Stimulated activated CD4-positive, alpha-beta T cell treated with anti-CD3 and anti-CD28 coated beads, Interleukin-12 subunit alpha, Interleukin-12 subunit beta, amount 100 ng/mL, for 4 hours (primary cell): ENCODE results near the gene PRPF19.

Experiments used
- DNase-seq: peaks from one replicate; pipeline ENCODE4 v3.0.0-alpha.2; 2020

The PRPF19 gene

DNA sequence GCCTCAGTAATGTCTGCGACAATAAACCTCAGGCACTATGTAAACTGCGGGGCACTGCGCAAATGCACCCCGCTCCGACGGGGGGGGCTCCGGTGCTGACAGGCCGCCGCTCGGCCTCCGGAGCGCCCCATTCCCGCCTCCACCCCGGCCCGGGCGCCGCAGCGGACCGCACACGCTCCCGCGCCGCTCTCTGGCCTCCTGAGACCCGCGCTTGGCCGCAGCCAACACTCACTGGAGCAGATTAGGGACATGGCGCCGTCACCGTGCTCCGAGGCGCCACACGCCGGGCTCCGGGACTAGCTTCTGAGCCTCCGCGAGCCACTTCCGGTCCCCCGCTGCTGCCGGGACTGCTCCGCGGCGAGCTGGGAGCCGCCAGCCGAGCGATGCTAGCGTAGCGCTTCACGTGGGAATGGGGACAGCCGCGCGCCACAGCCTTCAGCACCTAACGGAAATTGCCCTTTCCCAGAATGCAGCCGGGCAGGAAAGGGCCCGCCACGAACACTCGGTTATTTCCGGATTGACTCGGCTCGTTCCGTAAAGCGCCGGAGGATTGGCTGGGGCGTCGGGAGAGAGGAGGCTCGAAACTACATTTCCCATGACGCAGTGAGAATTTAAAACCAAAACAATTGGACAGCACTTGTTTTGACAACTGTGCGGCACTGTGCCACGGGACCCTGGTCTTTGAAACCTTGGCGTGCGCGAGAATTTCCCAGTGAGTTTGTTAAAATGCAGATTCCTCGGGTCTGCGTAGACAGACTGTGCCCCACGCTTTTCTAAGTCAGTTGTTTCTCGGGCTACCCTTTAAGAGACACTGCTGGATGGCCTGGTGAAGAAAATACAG is at the start of gene PRPF19:
TSS of gene PRPF19 (minus strand) at position 454 of the 841 bp plus-strand sequence. CDS start at position 251, 203 bp downstream.
- DNase-seq, result peak; percentile 98

DNA sequence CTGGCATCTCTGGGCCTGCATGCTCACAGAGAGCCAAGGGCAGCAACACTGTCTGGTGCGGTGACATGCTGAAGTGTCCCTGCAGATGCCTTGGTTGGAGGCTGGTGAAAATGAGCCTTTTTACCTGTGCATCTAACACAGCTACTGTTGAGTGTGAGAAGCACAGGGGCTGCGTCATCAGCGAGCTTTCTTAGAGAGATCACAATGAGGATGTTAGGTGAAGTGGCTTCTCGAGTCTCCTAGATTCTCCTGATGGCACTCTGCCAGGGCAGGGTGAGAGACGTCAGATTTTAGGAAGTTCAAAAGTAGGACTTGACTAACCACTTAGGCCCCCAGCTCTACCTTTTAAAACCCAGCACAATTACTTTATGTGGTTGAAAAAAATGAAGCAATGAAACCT is 49.2 kb upstream of the PRPF19 start:
- DNase-seq, result no peak

DNA sequence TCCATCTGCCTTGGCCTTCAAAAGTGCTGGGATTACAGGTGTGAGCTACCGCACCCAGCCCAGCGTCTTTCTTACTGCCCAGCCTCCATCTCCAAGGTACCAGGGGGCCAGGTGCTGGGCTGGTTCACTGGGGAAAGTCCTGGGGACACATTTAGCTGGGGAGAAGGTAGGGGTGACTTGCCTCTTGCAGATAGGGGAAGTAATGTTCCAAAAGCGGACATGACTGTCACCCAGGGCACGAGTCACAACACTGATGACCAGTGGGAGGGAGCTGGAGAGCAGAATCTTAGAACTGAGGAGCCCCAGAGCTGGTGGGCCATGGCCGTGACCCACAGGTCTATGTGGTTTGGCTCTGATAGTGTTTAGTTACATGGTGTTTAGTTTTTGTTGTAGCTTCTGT is 48.0 kb upstream of the PRPF19 start:
- DNase-seq, result no peak

DNA sequence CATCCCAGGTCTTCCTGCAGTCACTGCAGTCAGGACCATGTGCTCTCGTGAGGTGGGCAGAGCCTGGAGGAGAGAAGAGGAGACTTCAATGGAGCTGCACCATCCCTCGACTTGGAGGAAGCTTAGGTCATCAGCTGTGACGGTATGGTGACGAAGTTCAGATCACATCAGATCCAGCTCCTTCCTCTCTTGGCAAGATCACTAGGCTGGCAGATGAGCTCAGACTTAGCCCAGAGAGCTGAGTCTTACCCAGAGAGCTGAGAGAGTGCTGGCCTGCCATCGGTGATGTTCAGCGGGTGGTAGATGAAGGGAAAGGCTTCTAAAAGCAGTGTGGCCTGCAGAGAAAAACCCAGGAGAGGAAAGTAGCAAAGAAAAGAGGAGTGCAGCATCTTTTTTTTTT is 47.4 kb upstream of the PRPF19 start:
- DNase-seq, result no peak

DNA sequence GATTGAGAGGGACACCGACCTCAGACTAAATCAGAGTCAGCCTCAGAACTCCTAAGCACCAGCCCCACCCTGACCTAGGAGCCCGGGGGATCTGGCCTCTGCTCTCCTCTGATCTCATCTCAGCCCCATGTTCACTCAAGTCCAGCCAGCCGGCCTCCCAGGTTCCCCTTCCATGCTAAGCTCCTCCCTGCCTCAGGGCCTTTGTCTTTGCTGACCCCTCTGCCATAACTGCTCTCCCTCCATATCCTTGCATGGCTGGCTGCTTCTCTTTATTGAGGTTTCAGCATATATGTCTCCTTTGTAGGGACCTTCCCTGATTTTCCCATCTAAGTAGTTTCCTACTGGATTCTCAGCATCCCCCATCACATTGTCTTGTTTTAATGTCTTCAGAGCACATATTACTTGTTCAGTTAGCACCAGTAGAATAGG is 46.4 kb upstream of the PRPF19 start:
- DNase-seq, result no peak

DNA sequence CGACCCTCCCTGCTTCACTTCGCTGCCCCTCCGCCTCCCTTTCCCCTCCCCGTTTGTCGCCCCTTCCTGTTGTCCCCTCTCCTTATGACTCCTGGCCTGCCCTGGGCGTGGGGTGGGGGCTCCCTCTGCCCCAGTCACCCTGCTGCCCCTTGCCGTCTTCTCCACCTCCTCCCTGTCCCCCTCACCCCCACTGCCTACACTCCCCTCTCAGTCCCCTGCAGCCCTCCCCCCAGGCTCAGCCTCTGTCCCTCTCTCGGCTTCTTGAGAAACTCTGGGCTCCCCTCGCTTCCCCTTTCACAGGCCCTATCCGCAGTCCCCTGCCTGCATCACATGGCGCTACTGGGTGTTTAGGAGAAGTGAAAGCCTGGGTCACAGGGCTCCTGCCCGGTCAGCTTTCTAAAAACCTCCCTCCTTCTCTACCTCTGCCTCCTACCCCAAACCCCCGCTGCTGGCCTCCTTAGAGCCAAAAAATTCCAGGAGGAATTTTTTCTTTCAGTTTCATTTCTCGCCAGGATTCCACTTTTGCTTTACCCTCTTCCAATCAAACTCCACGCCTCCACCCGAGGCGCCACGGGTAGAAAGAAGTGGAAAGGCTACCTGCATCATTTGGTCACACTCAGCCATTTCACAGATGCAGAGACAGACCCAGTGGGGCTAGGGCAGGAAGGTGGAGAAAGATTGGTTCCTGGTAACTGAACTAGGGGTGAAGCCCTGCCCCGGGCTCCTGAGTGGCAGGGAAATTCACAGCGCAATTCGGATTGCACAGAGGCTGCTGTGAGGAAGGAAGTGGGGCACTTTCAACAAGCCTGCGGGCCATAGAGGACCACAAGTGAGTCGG is 45.7 kb upstream of the PRPF19 start, which contains the start of gene SLC15A3:
TSS of gene SLC15A3 (minus strand) at position 273 of the 838 bp plus-strand sequence. CDS start 625 bp downstream, outside the sequence.
- peak; percentile 16 for DNase-seq

DNA sequence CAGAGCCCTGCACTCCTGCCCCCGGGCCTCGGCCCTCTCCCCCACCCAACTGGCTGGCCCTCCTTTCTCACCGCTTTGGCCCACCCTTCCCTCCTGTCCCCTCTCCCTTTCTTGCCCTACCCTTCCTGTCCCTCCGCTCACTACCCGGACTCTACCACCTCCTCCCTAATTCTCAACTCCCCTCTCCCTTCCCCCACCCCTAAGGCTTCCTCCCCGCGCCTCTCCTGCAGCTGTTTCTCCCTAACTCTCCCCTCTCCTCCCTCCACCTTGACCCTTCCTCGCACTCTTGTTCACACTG is 45.2 kb upstream of the PRPF19 start:
- no peak for DNase-seq

DNA sequence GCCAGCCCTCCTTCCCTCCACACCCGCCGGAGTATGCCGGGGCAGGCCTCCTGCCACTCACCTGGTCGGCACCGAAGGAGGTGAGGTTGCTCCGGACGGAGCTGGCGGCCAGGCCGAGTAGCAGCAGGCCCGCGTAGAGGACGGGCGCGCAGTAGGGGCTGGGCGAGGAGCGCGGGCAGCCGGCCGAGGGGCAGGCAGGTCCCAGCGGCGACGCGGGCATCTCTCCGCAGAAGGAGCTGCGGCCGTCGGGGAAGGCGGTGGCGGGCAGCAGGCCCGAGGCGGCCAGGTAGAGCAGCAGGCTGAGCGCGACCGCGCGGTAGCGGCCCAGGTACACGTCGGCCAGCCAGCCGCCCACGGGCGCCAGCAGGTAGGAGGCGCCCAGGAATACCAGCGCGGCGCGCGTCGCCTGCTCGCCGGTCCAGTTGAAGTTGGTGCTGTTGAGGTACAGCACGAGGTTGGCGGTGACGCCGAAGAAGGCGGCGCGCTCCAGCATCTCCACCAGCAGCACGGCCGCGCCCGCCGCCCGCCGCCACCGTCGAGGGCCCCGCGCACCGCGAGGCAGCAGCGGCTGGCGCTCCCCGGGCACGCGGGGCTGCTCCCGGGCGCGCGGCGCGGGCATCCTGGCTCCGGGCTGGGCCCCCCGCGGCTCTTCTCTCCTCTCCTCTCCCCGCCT is 44.7 kb upstream of the PRPF19 start:
- DNase-seq, result peak; percentile 31

DNA sequence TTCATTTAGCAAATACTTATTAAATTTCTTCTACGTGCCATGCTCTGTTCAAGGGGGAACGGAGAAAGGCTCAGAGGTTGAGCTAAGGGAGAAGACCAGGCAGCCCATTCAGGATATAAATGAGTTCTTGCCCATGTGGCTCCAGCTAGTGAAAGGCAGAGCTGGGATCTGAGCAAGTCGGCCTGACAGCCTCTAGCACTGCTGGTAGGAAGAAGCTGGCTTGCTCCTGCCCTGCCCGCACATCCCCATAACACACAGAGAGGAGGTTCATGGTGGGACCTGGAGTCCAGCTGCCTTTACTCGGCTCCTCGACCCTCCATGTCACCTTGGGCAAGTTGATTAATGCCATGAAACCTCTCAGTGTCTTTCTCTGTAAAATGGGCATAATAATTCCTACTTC is 43.6 kb upstream of the PRPF19 start:
- DNase-seq, result no peak

DNA sequence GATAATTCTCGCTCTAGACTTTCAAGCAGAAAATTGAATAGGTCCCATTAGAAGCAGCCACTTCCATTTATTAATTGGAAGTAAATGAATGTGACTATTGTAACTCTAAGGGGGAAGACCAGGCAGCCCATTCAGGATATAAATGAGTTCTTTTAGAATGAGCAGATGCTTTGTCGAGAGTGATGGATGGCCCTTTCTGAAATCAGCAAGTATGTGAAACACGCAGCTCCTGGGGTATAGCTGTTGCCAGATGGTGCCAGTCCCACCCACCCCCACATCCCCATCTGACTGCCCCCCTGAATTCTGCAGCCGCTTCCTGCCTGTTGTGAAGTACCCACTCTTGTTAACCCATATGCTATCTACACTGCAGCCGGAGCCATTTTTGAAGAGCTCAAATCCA is 41.9 kb upstream of the PRPF19 start:
- no peak for DNase-seq

DNA sequence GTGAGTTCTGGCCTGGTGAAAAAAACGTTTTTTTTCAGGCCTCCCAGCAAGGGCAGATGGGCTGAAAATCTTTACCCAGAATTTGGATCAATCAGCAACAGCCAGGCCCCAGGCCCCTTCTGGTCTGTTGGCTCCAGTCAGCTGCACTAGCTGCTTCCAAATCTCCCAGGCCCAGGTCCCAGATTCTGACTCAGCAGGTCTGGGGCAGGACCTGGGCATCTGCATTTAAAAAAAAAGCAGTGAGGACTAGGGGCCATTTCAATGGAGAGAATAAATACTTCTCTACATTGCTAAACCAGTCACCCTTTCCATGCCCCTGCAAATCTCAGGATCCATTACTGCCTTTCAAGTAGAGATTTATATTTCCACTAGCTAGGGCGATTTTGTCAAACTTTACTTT is 41.3 kb upstream of the PRPF19 start:
- DNase-seq, result no peak

DNA sequence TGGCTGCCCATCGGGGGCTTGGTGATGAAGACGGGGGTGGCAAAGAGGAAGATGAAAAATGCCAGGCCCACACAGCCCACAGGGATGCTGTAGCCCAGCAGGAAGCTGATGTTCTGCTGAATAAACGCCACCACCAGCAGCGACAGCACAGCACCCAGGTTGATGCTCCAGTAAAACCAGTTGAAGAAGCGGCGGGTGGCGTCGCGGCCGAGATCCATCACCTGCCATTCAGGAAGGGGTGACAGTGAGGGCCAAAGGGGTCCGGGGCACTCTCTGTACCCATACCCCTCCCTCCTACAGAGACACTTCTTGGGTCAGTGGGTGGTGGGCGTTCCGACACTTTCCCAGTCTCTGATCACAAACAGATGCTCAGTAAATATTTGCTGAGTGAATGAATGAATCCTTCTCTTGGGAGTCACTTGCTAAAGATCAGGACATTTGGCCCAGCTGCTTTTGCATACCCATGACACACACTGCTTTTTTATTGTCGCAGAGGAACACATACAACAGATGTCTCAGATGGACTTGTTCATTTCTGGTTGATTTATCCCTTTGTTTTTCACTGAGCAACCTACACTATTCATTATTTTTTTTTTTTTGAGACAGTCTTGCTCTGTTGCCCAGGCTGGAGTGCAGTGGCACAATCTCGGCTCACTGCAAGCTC is 40.3 kb upstream of the PRPF19 start:
- DNase-seq, result no peak

DNA sequence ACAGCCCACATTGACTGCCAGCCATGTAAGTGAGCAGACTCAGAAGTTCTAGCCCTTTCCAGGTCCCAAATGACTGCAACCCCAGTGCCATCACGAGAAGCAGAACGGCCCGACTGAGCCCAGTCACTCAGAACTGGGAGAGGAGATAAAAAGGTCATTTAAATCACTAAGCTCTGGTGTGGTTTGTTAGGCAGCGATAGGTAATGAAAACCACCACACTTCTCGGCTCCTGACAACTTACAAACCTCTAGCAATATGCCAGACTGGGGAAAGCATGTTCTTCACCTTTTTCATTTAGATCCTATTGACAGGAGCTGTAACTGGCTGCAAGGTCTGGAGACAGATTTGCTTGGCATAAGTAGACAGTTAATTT is 38.9 kb upstream of the PRPF19 start:
- DNase-seq, result no peak

DNA sequence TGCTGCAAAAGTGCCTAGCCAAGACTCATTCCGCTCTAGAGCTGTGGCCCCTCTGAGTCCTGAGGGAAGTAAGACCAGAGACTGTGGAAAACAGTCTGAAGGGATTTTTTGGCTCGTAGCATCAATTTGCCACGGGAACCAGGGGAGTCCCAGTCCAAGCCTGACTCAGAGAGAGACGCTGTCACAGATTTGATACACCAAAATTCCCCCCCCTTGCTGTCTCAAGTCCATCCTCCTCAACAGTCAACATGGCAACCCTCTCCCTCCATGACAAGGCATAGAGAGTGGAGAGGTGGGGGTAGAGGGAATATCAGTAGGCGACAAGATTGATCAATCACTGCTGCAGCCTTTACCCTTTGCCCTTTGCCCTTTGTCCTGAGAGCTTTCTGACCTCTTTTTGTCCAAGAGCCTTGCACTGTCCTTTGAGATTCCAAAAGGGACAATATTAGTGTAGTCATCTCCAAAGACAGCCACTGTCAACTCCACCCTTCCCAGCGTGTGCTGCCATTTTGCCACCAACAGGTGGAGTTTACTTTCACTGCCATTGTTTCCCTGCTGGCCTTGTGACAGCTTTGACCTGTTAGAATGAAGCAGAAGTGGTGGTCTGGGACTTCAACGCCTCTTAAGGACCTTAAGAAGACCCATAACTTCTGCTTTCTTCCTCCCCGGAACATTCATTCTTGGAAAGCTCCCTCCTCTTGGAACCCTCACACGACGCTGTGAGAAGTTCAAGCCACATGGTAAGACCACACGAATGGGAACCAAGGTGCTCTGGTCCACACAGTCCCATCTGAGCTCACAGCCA is 38.3 kb upstream of the PRPF19 start:
- DNase-seq, result no peak

DNA sequence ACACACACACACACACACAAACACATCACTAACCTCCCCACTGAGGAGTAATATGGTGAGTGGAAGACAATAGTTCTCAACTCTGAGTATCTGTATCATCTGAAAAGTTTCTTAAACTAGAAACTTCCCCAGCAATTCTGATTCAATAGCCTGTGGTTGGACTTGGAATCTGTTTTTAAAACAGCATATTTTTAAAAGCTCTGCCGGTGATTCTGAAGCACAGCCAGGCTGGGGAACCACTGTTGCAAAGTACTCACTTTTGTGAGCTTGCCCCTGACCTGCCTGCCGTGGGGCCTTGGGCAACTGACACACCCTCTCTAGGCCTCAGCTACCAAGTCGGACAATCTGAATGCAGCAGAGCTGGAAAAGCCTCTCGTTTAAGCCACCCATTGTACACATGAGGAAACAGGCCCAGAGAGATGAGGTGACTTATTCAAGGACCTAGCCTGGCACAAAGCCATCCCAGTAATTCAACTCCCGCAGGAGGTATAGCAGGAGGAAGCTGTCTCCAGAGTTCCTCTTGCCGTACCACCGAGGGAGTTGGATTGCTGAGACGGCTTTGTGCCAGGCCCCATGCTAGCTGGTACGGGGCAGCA is 36.7 kb upstream of the PRPF19 start:
- no peak for DNase-seq

DNA sequence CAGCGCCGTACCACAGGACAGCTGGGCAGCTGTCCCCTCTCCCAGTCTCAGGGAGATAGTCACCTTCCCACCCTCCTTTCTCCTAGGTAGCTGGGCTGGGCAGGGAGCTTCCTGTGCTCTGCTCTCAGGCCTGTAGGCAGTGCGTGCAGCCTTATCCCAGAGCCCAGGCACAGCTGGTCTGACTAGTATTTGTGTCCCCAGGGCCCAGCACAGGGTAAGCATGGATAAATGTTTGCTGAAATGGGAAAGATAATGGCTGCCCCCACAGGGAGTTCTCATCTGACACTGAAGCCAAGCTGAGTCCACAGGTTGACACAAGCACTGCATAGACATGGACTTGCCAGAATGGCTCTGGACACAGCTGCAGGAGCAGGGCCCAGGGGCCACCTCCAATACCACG is 35.8 kb upstream of the PRPF19 start:
- DNase-seq, result no peak

DNA sequence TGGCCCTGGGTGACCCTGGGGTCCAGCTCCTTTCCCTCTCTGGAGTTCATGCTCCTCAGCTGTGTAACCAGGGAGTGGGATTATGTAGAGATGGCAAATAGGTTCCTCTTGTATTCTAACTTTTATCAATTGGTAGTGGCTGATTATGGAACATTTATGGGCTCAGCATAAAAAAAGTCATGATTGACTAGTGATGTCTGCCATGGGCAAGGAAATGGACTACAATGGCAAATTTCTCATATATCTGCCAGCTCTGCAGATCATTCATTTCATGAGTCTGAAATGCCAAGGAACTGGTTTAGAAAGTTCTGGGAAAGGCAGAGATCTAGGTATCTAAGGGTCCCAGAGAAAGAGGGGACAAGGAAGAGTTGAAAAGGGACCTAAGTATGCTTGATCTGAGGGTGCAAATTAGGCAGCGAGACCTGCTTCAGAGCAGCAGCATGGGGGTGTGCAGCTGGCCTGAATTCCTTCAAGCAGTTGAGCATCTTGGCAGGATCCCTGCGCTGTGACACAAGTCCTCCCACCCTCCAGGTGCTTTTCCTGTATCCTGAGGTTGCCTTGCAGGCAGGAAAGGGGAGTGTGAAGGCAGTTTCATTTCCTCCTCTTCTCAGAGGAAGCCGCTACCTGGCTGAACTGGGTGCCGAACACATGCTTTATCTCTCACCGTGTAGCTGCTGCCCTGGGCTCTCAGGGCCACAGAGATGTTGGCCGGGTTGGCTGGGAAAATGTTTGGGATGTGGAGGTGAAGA is 35.2 kb upstream of the PRPF19 start:
- DNase-seq, result no peak

DNA sequence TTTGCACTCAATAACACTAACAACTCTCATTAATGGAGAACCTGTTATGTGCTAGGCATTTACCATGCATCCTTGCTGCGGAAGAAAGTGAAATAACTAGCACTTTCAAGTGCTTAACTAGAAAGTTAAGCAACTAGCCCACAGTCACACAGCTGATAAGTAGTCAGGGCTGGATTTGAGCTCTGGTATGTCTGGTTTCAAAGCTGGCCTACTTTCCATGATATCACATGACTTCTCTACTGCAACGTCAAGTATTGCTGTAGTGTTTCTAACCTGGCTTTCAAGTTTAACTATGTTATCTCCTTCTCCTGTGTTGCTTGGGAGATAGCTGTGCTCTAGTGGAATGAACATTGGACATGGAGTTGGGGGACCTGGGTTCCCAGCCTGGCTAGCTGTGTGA is 33.5 kb upstream of the PRPF19 start:
- no peak for DNase-seq

DNA sequence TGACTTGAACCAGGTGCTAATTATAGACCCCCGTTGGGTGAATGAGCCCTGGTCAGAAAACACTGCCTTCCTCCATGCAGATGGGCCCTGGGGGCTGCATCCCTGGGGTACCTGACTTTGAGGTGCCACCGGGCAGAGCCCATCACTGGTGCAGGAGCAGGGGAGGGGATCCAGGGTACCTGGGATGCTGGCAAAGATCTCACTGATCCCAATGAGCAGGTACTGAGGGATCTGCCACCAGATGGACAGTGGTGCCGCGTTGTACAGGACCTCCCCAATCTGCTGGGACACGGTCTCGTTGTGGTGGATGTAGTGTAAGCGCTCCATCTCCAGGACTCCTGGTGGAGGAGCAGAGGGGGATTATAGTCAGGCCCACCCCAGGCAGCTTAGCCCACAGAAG is 32.9 kb upstream of the PRPF19 start:
- no peak for DNase-seq

DNA sequence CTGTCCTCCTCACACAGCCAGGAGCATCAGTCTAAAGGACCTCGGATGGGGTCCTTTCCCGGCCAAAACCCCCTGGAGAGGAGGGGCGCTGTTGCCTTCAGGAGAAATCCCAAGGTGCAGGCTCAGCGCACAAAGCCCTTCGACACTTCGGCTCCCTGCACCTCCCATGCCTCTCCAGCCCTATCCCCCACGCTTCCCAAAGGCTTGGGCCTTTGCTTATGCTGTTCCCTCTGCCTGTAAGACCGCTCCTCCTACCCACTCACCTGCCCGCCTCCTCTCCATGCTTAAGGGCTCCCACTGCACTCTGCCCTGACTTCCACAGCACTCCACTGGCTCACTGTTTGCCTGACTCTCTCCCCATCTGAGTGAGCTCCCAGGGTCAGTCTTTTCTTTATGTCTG is 32.1 kb upstream of the PRPF19 start:
- DNase-seq, result no peak

DNA sequence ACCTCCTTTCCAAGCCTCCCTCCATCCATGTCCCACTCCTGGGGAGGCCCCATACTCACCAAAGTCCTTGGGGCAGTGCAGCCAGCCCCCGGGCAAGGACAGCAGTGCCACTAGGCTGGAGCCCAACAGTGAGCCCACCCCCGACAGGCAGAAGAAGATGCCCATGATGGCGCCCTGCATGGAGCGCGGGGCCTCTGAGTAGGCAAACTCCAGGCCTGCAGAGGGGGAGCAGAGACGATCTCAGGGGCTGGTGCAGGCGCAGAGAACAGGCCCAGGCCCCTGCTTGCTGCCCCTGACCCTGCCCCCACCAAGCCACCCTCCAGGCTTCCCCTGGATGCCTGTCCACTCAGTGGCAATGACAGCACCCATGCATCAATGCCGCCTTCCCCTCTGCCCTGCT is 31.4 kb upstream of the PRPF19 start:
- DNase-seq, result no peak
